ENCODE measurements around the gene SMARCA4. TPM values are rescaled to one million over a fixed set of nuclear protein-coding genes. Genes with fewer than 3 reads are reported as not detected.

Gene SMARCA4
- total and polyA plus RNA-seq, 2 experiments from 2014 or later = 177 to 336 TPM

GRCh38 chr19:10923260-10924112 lies 37.3 kb upstream of the SMARCA4 start (continued):
- TF ChIP-seq ZNF462 (CRISPR knock-in tag; IDR thresholded peaks at IDR 0.05) (no peak), STAT1 (IDR thresholded peaks at IDR 0.05; ENCODE audit: unreplicated experiment) (no peak), EZH2 (IDR thresholded peaks at IDR 0.05; ENCODE audit: low read depth, unreplicated experiment) (no peak), EZH2phosphoT487 (IDR thresholded peaks at IDR 0.05; ENCODE audit: unreplicated experiment) (no peak), ZNF331 (CRISPR knock-in tag; IDR thresholded peaks at IDR 0.05; ENCODE audit: low read depth) (no peak), JUNB (IDR thresholded peaks at IDR 0.05; ENCODE audit: unreplicated experiment) (no peak), ZNF114 (CRISPR knock-in tag; IDR thresholded peaks at IDR 0.05) (no peak), NANOG (IDR thresholded peaks at IDR 0.05; ENCODE audit: borderline replicate concordance) (no peak), CTCF (conservative IDR thresholded peaks at IDR 0.05; ENCODE audit: low read depth in 2 of 2) (no peak), CREB1 (CRISPR knock-in tag; IDR thresholded peaks at IDR 0.05; ENCODE audit: low read depth) (no peak), REST (IDR thresholded peaks at IDR 0.05; ENCODE audit: unreplicated experiment) (no peak), POLR2AphosphoS5 (IDR thresholded peaks at IDR 0.05; ENCODE audit: low read depth) (no peak; the same call in 1 of the 2 replicates)

Data from GM23338 (cell line).